ENCODE measurements around the gene APCDD1.

GRCh38 chr18:10417191-10417590 is 37.2 kb upstream of the APCDD1 start:
- TF ChIP-seq GATA3 (IDR thresholded peaks at IDR 0.05; ENCODE audit: low read depth, low read length) = no peak
- TF ChIP-seq GATA2 (IDR thresholded peaks at IDR 0.05; ENCODE audit: low read depth, low read length) = no peak

Measured in SH-SY5Y (cell line).